NT2/D1 (cell line): Measurements from ENCODE around the gene PASK.

ENCODE experiments used
- YY1 ChIP-seq: IDR thresholded peaks from 2 replicates; pipeline ENCODE4 v1.6.1; 2011; ENCODE audit not compliant: insufficient read length, insufficient read depth
- ZNF274 ChIP-seq: IDR thresholded peaks from 2 replicates; pipeline ENCODE4 v1.6.1; 2011; ENCODE audit warnings: mild to moderate bottlenecking, low read depth, low read length

DNA sequence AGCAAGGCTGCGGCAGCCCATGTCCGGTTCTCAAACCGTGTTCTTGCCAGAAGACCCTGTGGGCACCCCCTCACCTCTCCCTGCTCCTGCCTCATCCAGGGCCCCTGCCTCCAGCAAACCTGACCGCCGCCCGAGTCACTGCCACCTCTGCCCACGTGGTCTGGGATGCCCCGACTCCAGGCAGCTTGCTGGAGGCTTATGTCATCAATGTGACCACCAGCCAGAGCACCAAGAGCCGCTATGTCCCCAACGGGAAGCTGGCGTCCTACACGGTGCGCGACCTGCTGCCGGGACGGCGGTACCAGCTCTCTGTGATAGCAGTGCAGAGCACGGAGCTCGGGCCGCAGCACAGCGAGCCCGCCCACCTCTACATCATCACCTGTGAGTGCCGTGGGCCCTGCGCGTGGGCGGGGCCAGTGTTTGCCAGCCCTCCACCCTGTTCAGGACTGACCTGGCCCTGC is 79.4 kb downstream of the PASK start:
- TF ChIP-seq YY1 (no peak), ZNF274 (no peak)
